Measurements from ENCODE around the gene RBMX. TPM values are rescaled to one million over a fixed set of nuclear protein-coding genes. Genes with fewer than 3 reads are reported as not detected.

RBMX gene
- total and polyA plus RNA-seq, 2 of the 4 experiments (the other 2 are of a cell fraction) = 151 to 337 TPM

DNA sequence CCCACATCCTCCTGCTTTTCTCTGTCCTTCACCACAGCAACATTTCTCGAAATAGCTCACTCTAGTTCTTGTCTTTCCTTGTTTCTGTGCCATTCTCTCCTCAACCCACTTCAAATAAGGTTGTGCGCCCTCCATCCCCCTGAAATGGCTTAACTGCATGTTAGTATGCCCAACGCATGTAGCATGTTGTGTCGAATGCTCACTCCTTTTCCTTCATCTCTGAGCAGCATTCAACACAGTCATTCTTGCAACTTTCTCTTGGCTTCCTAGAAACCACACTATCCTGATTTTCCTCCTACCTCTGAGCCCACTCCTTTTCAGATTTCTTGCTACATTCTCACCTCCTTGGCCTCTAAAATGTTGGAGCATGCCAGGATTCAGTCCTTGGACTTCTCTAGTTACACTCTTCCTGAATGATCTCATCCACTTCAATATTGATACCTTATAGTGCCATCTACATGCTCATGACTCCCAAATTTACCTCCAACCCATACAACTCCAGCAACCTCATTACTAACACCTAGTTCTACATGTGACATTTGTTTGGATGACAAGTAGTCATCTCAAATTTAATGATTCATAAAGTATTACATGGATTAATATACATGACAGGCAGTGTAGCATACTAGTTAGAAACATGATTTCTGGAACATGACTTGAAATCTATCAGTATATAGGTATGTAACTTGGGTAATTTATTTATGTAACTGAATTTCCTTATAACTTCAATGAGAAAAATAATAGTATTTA, 22.3 kb downstream of the RBMX start:
- POLR2A ChIA-PET (ENCODE audit: unreplicated experiment) = no interaction called here
- Histone ChIP-seq H3K4ac (ENCODE audit: low read depth, low read length) (no peak overlapping the region), H3K23ac (ENCODE audit: low read depth, low read length) (no peak overlapping the region), H2BK20ac (ENCODE audit: low read depth, low read length) (no peak overlapping the region), H3K18ac (ENCODE audit: low read depth, low read length) (no peak overlapping the region), H3K4me3 (ENCODE audit: insufficient read depth, low read depth, low read length) (no peak overlapping the region), H4K5ac (ENCODE audit: low read depth, low read length) (no peak overlapping the region), H2BK15ac (ENCODE audit: low read depth, low read length) (no peak overlapping the region), H3K27ac (ENCODE audit: insufficient read depth, low read length) (no peak overlapping the region), H2AK5ac (ENCODE audit: low read depth, low read length) (no peak overlapping the region), H3K4me2 (ENCODE audit: low read depth, low read length) (no peak overlapping the region), H3K36me3 (ENCODE audit: control insufficient read depth, insufficient read depth, low read length) (peaks cover 23% of the 10 kb centered on the region), H3K27me3 (ENCODE audit: control insufficient read depth, insufficient read depth, low read length) (no peaks in the 10 kb centered on the region), H3K14ac (replicated peaks; ENCODE audit: low read depth, low read length) (no peak overlapping the region), H2AFZ (replicated peaks; ENCODE audit: low read length, poor library complexity) (no peak overlapping the region), H3K9ac (ENCODE audit: low read depth, low read length) (no peak overlapping the region), H3K9me3 (ENCODE audit: control insufficient read depth, insufficient read depth, low read length) (no peaks in the 10 kb centered on the region), H2AK9ac (replicated peaks; ENCODE audit: low read depth, low read length, poor library complexity) (no peak overlapping the region), H2BK5ac (ENCODE audit: low read depth, low read length, poor library complexity, severe bottlenecking) (no peak overlapping the region), H4K91ac (ENCODE audit: insufficient read depth, low read depth, low read length) (no peak overlapping the region), H3K4me1 (ENCODE audit: control insufficient read depth, insufficient read depth, low read length) (no peaks in the 10 kb centered on the region), H3K56ac (ENCODE audit: extremely low read depth, insufficient read depth, low read length) (no peak overlapping the region), H2BK120ac (ENCODE audit: low read depth, low read length) (no peak overlapping the region), H4K20me1 (ENCODE audit: insufficient read depth, low read length) (no peaks in the 10 kb centered on the region), H3K79me1 (ENCODE audit: low read depth in 1 of 2, low read length in 2 of 2) (peaks cover 0 to 6% of the 10 kb centered on the region in 2 experiments; a peak in 2 of 4 replicates), H4K8ac (ENCODE audit: low read depth in 2 of 2, low read length in 2 of 2) (no peak overlapping the region), H3K9me1 (ENCODE audit: insufficient read depth, low read length) (no peaks in the 10 kb centered on the region)
- 43% methylated on average over 1 of the region's 4 CpGs; no CpG with 5 or more reads in 1 of the 2 experiments for WGBS, 2 experiments (ENCODE audit: extremely low coverage in 2 of 2, insufficient read length in 1 of 2)
- ATAC-seq (ENCODE audit: low read depth) (no peak), DNase-seq (no peak)
- dilution Hi-C loops (cut with HindIII; ENCODE audit: low sequenced_read_pairs, unreplicated experiment) = no loop called here
- intact Hi-C loops (cut with micrococcal nuclease) = no loop called here
- in situ Hi-C loops (cut with MboI; ENCODE audit: low sequenced_read_pairs) = no loop called here
- BruUV-seq (replicated peaks) = no TSS peak
- TF ChIP-seq RAD21 (IDR thresholded peaks at IDR 0.05; ENCODE audit: low read length) = no peak
- TF ChIP-seq, protein P1, sequence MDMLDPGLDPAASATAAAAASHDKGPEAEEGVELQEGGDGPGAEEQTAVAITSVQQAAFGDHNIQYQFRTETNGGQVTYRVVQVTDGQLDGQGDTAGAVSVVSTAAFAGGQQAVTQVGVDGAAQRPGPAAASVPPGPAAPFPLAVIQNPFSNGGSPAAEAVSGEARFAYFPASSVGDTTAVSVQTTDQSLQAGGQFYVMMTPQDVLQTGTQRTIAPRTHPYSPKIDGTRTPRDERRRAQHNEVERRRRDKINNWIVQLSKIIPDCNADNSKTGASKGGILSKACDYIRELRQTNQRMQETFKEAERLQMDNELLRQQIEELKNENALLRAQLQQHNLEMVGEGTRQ (IDR thresholded peaks at IDR 0.05; ENCODE audit: low read depth, low read length) = no peak
- TF ChIP-seq CHD1 (IDR thresholded peaks at IDR 0.05; ENCODE audit: low read depth, low read length) = no peak
- TF ChIP-seq CEBPB (IDR thresholded peaks at IDR 0.05; ENCODE audit: low read depth, low read length) = no peak
- TF ChIP-seq MAZ (IDR thresholded peaks at IDR 0.05; ENCODE audit: borderline replicate concordance, low read depth, low read length) = no peak
- TF ChIP-seq RCOR1 (IDR thresholded peaks at IDR 0.05; ENCODE audit: insufficient replicate concordance, low read length) = no peak
- TF ChIP-seq FOS (IDR thresholded peaks at IDR 0.05; ENCODE audit: low read depth, low read length) = no peak
- TF ChIP-seq BHLHE40 (IDR thresholded peaks at IDR 0.05; ENCODE audit: low read depth, low read length) = no peak
- TF ChIP-seq SMC3 (IDR thresholded peaks at IDR 0.05; ENCODE audit: low read depth, low read length) = no peak
- no peak for TF ChIP-seq RFX5 (IDR thresholded peaks at IDR 0.05; ENCODE audit: low read depth, low read length)
- no peak for TF ChIP-seq POLR2A (IDR thresholded peaks at IDR 0.05; ENCODE audit: low read depth, low read length)
- TF ChIP-seq, protein P2, sequence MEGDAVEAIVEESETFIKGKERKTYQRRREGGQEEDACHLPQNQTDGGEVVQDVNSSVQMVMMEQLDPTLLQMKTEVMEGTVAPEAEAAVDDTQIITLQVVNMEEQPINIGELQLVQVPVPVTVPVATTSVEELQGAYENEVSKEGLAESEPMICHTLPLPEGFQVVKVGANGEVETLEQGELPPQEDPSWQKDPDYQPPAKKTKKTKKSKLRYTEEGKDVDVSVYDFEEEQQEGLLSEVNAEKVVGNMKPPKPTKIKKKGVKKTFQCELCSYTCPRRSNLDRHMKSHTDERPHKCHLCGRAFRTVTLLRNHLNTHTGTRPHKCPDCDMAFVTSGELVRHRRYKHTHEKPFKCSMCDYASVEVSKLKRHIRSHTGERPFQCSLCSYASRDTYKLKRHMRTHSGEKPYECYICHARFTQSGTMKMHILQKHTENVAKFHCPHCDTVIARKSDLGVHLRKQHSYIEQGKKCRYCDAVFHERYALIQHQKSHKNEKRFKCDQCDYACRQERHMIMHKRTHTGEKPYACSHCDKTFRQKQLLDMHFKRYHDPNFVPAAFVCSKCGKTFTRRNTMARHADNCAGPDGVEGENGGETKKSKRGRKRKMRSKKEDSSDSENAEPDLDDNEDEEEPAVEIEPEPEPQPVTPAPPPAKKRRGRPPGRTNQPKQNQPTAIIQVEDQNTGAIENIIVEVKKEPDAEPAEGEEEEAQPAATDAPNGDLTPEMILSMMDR (conservative IDR thresholded peaks at IDR 0.05; ENCODE audit: low read depth, low read length) = no peak
- no peak for TF ChIP-seq MAFK (IDR thresholded peaks at IDR 0.05; ENCODE audit: low read depth, low read length)
- no peak for TF ChIP-seq MXI1 (IDR thresholded peaks at IDR 0.05; ENCODE audit: borderline replicate concordance, low read depth, low read length)
- TF ChIP-seq NFE2L2 (IDR thresholded peaks at IDR 0.05; ENCODE audit: low read depth, low read length) = no peak
- TF ChIP-seq, protein P3, sequence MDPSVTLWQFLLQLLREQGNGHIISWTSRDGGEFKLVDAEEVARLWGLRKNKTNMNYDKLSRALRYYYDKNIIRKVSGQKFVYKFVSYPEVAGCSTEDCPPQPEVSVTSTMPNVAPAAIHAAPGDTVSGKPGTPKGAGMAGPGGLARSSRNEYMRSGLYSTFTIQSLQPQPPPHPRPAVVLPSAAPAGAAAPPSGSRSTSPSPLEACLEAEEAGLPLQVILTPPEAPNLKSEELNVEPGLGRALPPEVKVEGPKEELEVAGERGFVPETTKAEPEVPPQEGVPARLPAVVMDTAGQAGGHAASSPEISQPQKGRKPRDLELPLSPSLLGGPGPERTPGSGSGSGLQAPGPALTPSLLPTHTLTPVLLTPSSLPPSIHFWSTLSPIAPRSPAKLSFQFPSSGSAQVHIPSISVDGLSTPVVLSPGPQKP (IDR thresholded peaks at IDR 0.05; ENCODE audit: borderline replicate concordance, low read depth, low read length) = no peak
- CTCF ChIA-PET = no interaction called here
